Endodermal cell (in vitro differentiated cells): ENCODE results near the gene PRKCQ. TPM values are rescaled to one million over a fixed set of nuclear protein-coding genes. Genes with fewer than 3 reads are reported as not detected.

Experiments
- DNase-seq: peaks from one replicate; pipeline ENCODE4 v3.0.0-alpha.2; 2017
- H3K27ac ChIP-seq: 2 replicates; pipeline ENCODE4 v1.5.1; 2013; ENCODE audit warnings: mild to moderate bottlenecking, low read depth, low read length, moderate library complexity
- H3K27me3 ChIP-seq: 2 replicates; pipeline ENCODE4 v1.6.1; 2013; ENCODE audit warnings: mild to moderate bottlenecking, low read length, moderate library complexity; ENCODE audit not compliant: insufficient read depth, control insufficient read depth, poor library complexity, severe bottlenecking
- H3K36me3 ChIP-seq: 2 replicates; pipeline ENCODE4 v1.7.0; 2013; ENCODE audit warnings: mild to moderate bottlenecking, low read length, moderate library complexity; ENCODE audit not compliant: control insufficient read depth, insufficient read depth
- H3K4me1 ChIP-seq: one replicate; pipeline ENCODE4 v1.7.0; 2013; ENCODE audit warnings: low read length; ENCODE audit not compliant: control insufficient read depth, insufficient read depth
- H3K4me3 ChIP-seq: 2 replicates; pipeline ENCODE4 v1.5.1; 2013; ENCODE audit warnings: mild to moderate bottlenecking, low read length, moderate library complexity
- H3K9ac ChIP-seq: 2 replicates; pipeline ENCODE4 v1.6.1; 2013; ENCODE audit warnings: mild to moderate bottlenecking, low read length, moderate library complexity; ENCODE audit not compliant: poor library complexity, severe bottlenecking; ENCODE audit errors: extremely low read depth
- H3K9me3 ChIP-seq: 2 replicates; pipeline ENCODE4 v1.6.1; 2013; ENCODE audit warnings: mild to moderate bottlenecking, low read length, moderate library complexity; ENCODE audit not compliant: control insufficient read depth
- H3K27ac Mint-ChIP-seq: 2 replicates; pipeline ENCODE4 v1.8.0; 2020; ENCODE audit warnings: mixed read lengths
- H3K27me3 Mint-ChIP-seq: 2 replicates; pipeline ENCODE4 v1.8.0; 2021; ENCODE audit warnings: mild to moderate bottlenecking, mixed read lengths; ENCODE audit not compliant: insufficient read depth
- H3K36me3 Mint-ChIP-seq: 2 replicates; pipeline ENCODE4 v1.8.0; 2020; ENCODE audit warnings: low read depth, mixed read lengths
- H3K4me1 Mint-ChIP-seq: 2 replicates; pipeline ENCODE4 v1.8.0; 2020; ENCODE audit warnings: mixed read lengths
- H3K4me3 Mint-ChIP-seq: 2 replicates; pipeline ENCODE4 v1.8.0; 2020; ENCODE audit warnings: mild to moderate bottlenecking, moderate library complexity, mixed read lengths
- H3K9me3 Mint-ChIP-seq: 2 replicates; pipeline ENCODE4 v1.8.0; 2020; ENCODE audit warnings: mild to moderate bottlenecking, mixed read lengths
- WGBS, 2 experiments: methylation state at CpG; one replicate each; pipeline versions ENCODE4 v1.1.5 to v1.1.7; 2013; ENCODE audit warnings: missing lambda C conversion rate in 2 of 2, mixed read lengths in 1 of 2; ENCODE audit not compliant: insufficient coverage in 1 of 2, insufficient read length in 1 of 2; 5-methylcytosine and 5-hydroxymethylcytosine counted together
- total RNA-seq, 2 donors: library from RNA; stranded (reverse); fragmentation: NEBNext Ultra II Directional in 1 of 2; extraction: Animal tissue kit (Norgen Biotek cat#: 25700) in 1 of 2; gene quantifications; 2 replicates in 1 of 2; 3 replicates in 1 of 2; pipeline ENCODE4 v1.2.1, GENCODE V29; 2021
- TF ChIP-seq, protein P1 (sequence below): fragments of 200-600 bp; sonication (generic); conservative IDR thresholded peaks from 2 replicates; pipeline ENCODE4 v1.5.0; 2021; ENCODE audit warnings: antibody characterized with exemption, mild to moderate bottlenecking

Gene PRKCQ
- total RNA-seq, 2 donors from 2014 or later: 24.3 to 29.1 TPM

DNA sequence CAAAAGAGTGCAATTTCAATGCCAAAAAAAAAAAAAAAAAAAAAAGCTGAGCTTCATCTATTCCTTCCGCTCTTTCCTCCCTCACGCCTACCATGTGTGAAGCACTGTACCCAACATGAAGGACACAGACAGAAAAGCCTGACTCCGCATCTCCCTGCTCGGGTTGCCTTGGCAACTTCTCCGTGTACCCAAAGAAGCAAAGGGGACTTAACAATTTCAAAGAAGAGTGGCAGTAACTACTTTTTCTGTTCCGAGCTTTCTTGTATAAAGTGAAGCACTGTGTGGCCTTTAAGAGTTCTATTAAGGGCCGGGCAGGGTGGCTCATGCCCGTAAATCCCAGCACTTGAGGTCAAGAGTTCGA is 177.7 kb downstream of the PRKCQ start:
- Histone ChIP-seq H3K4me1 (no peaks in the 10 kb centered on the region), H3K36me3 (no peaks in the 10 kb centered on the region), H3K9me3 (no peaks in the 10 kb centered on the region), H3K4me3 (no peak overlapping the region), H3K9ac (no peak overlapping the region), H3K27me3 (no peaks in the 10 kb centered on the region), H3K27ac (no peak overlapping the region)
- Mint-ChIP-seq H3K9me3 (no peaks in the 10 kb centered on the region), H3K27ac (no peak overlapping the region), H3K27me3 (peaks cover 12% of the 10 kb centered on the region), H3K4me3 (no peak overlapping the region), H3K4me1 (peaks cover 19% of the 10 kb centered on the region), H3K36me3 (no peaks in the 10 kb centered on the region)
- DNase-seq: no peak
- WGBS, 2 experiments: 76 to 83% methylated on average over 7 to 9 of the region's 9 CpGs
- TF ChIP-seq, protein P1, sequence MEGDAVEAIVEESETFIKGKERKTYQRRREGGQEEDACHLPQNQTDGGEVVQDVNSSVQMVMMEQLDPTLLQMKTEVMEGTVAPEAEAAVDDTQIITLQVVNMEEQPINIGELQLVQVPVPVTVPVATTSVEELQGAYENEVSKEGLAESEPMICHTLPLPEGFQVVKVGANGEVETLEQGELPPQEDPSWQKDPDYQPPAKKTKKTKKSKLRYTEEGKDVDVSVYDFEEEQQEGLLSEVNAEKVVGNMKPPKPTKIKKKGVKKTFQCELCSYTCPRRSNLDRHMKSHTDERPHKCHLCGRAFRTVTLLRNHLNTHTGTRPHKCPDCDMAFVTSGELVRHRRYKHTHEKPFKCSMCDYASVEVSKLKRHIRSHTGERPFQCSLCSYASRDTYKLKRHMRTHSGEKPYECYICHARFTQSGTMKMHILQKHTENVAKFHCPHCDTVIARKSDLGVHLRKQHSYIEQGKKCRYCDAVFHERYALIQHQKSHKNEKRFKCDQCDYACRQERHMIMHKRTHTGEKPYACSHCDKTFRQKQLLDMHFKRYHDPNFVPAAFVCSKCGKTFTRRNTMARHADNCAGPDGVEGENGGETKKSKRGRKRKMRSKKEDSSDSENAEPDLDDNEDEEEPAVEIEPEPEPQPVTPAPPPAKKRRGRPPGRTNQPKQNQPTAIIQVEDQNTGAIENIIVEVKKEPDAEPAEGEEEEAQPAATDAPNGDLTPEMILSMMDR: no peak

DNA sequence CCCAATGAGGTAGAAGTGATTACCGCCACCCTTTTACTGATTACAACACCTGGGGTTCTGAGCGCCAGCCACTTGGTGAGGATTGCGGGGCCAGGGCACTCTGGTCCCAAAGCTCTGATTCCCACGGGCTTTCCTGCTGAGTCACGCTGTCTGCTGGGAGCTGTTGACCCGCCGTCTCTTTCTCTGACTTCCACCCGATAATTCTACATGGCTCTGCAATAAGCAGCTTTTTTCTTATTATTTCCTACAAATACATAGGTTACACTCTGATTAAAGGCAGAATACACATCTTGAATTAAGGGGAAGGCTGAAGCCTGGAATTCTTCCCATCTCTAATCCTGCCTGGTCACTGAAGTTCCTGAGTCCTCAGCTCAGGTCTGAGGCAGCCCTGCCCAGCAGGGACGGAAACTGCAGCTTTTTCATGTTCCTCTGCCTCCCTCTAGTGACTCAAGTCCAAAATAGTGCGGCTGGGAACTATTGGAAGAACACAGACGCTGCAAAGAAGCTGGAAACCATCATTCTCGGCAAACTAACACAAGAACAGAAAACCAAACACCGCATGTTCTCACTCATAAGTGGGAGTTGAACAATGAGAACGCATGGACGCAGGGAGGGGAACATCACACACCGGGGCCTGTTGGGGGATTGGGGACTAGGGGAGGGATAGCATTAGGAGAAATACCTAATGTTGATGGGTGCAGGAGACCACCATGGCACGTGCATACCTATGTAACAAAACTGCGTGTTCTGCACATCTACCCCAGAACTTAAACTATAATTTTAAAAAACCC is 178.3 kb downstream of the PRKCQ start:
- Histone ChIP-seq H3K9ac (no peak overlapping the region), H3K36me3 (no peaks in the 10 kb centered on the region), H3K9me3 (no peaks in the 10 kb centered on the region), H3K4me1 (no peaks in the 10 kb centered on the region), H3K27me3 (no peaks in the 10 kb centered on the region), H3K27ac (no peak overlapping the region), H3K4me3 (no peak overlapping the region)
- TF ChIP-seq, protein P1: peak; percentile 89
- Mint-ChIP-seq H3K27ac (peak overlapping the region; percentile 93), H3K4me3 (peak overlapping the region; percentile 37), H3K4me1 (peaks cover 19% of the 10 kb centered on the region), H3K9me3 (no peaks in the 10 kb centered on the region), H3K27me3 (peaks cover 12% of the 10 kb centered on the region), H3K36me3 (no peaks in the 10 kb centered on the region)
- WGBS, 2 experiments: 35 to 36% methylated on average over 8 to 17 of the region's 18 CpGs
- DNase-seq: peak; percentile 91

DNA sequence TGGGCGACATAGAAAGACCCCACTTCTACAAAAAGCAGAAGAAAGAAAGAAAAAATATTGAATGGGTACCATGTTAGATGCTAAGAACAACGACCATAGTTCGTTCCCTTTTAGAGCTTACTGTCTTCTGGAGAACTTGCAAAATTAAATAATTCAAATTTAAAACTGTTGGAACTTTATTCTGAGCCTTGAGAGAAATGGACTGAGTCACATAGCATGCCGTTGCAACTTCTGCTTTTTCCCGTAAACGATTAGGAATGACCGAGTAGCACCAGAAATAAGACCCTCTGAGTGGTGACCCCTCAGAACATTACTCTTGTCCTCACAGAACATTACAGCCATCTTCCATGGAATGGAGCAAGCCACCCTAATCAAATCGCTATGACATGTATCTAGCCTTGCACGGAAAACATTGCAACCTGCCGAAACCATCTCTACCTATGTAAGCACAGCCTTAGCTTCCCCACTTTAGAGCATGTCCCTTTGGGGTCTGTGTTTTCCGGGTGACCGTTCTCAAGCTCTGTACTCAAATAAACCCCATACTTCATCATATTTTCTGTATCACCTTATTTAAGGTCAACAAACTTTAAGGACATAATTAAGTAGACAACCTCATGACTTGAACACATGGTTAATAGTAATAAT is 179.1 kb downstream of the PRKCQ start:
- H3K9ac ChIP-seq: no peak overlapping the region

More for the DNA sequence above, 179.1 kb downstream of the PRKCQ start:
- TF ChIP-seq, protein P1: no peak
- H3K9me3 Mint-ChIP-seq: no peaks in the 10 kb centered on the region
- Histone ChIP-seq H3K9me3 (no peaks in the 10 kb centered on the region), H3K36me3 (no peaks in the 10 kb centered on the region), H3K27me3 (no peaks in the 10 kb centered on the region), H3K27ac (no peak overlapping the region), H3K4me1 (no peaks in the 10 kb centered on the region), H3K4me3 (no peak overlapping the region)
- WGBS, 2 experiments: 92 to 95% methylated on average over 11 to 12 of the region's 12 CpGs
- H3K27me3 Mint-ChIP-seq: peaks cover 12% of the 10 kb centered on the region
- peak overlapping the region; percentile 93 for H3K27ac Mint-ChIP-seq
- no peak for DNase-seq
- no peaks in the 10 kb centered on the region for H3K36me3 Mint-ChIP-seq
- H3K4me3 Mint-ChIP-seq: no peak overlapping the region
- H3K4me1 Mint-ChIP-seq: peaks cover 19% of the 10 kb centered on the region
